Lower lobe of right lung (tissue), 2 donors: ENCODE measurements around the gene SLC30A9. TPM values are rescaled to one million over a fixed set of nuclear protein-coding genes. Genes with fewer than 3 reads are reported as not detected.

Experiments used
- ATAC-seq, 2 donors: fragments of 200-7000 bp; cut with Tn5 transposase; one replicate each; pipeline ENCODE4 v1.9.1; 2020 to 2022; ENCODE audit warnings: mild to moderate bottlenecking in 2 of 2, moderate library complexity in 2 of 2
- DNase-seq: peaks from one replicate; pipeline ENCODE4 v3.0.0-alpha.2; 2020
- H3K27ac ChIP-seq: fragments of 200-600 bp; one replicate; pipeline ENCODE4 v1.8.0; 2022
- H3K27me3 ChIP-seq: fragments of 200-600 bp; one replicate; pipeline ENCODE4 v1.8.0; 2022; ENCODE audit warnings: low read depth
- H3K36me3 ChIP-seq: fragments of 200-600 bp; one replicate; pipeline ENCODE4 v1.8.0; 2022; ENCODE audit warnings: mild to moderate bottlenecking
- H3K4me1 ChIP-seq: fragments of 200-600 bp; one replicate; pipeline ENCODE4 v1.8.0; 2022
- H3K4me3 ChIP-seq: fragments of 200-600 bp; one replicate; pipeline ENCODE4 v1.8.0; 2022; ENCODE audit warnings: mild to moderate bottlenecking
- H3K9me3 ChIP-seq: fragments of 200-600 bp; one replicate; pipeline ENCODE4 v1.8.0; 2022
- intact Hi-C: fragments of 100-400 bp; cut with DNase I; formaldehyde crosslinking; loops from one replicate; pipeline ENCODE4 v1.11.0; 2022
- total RNA-seq: library from RNA; stranded (reverse); fragmentation: NEBNext Ultra II Directional; extraction: Animal tissue kit (Norgen Biotek cat#: 25700); gene quantifications from one replicate; pipeline ENCODE4 v1.2.1, GENCODE V29; 2021
- TF ChIP-seq, protein P1 (sequence below): fragments of 200-600 bp; IDR thresholded peaks from one replicate; pipeline ENCODE4 v1.8.0; 2022; ENCODE audit warnings: antibody characterized with exemption, mild to moderate bottlenecking
- donor health status: DM: no; HTN: yes; CAD: no; lungs with severe emphysema.

Gene SLC30A9
- total RNA-seq, 1 donor from 2014 or later = 37.7 TPM

- Histone ChIP-seq H3K27ac (no peak overlapping the region), H3K4me1 (peaks cover 4% of the 10 kb centered on the region), H3K9me3 (no peaks in the 10 kb centered on the region), H3K27me3 (no peaks in the 10 kb centered on the region), H3K4me3 (no peak overlapping the region), H3K36me3 (peaks cover 10% of the 10 kb centered on the region)
- DNase-seq (no peak), ATAC-seq (no peak)
- TF ChIP-seq, protein P1, sequence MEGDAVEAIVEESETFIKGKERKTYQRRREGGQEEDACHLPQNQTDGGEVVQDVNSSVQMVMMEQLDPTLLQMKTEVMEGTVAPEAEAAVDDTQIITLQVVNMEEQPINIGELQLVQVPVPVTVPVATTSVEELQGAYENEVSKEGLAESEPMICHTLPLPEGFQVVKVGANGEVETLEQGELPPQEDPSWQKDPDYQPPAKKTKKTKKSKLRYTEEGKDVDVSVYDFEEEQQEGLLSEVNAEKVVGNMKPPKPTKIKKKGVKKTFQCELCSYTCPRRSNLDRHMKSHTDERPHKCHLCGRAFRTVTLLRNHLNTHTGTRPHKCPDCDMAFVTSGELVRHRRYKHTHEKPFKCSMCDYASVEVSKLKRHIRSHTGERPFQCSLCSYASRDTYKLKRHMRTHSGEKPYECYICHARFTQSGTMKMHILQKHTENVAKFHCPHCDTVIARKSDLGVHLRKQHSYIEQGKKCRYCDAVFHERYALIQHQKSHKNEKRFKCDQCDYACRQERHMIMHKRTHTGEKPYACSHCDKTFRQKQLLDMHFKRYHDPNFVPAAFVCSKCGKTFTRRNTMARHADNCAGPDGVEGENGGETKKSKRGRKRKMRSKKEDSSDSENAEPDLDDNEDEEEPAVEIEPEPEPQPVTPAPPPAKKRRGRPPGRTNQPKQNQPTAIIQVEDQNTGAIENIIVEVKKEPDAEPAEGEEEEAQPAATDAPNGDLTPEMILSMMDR = no peak
- intact Hi-C loops = no loop called here
These were observed 9.0 kb downstream of the SLC30A9 start for GRCh38 chr4:41999321-41999720.

DNA sequence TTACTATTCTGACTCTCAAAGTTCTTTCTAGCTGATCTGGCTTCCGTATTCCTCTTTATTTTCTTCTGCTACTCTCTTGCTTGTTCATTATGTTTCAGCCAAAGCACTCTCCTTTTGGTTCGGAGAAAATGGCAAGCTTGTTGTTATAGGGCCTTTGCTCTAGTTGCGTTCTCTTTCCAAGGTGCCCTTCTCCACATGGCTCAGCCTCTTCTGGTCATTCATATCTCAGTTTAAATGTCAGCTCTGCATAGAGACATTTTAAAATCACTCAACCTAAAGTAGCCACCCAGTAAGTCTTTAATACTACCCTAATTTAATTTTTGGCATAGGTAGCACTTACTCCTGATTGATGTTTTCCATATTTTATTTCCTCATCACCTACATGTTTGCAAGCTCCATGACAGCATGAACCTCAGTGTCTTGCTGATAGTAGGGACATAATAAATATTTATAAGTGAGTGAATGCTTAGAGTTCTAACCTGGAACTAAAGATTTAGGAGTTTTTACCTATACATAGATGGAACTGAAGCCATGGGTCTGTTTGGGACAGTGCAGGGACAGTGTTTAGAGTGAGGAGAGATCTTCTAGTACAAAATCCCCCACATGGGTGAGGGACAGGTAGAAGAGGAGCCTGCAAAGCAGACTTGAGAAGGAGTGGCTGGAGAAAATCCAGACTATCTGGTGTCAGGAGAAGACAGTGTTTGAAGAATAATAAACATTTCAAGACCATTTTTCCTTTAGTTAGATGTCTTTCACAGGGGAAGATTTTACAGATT is 17.9 kb downstream of the SLC30A9 start:
- intact Hi-C loops = no loop called here
- no peak overlapping the region for H3K27ac ChIP-seq
- DNase-seq = no peak

GRCh38 chr4:42015438-42015837 is 25.1 kb downstream of the SLC30A9 start:
- DNase-seq (no peak), ATAC-seq (no peak)
- intact Hi-C loops = no loop called here
- no peak overlapping the region for H3K27ac ChIP-seq
- no peak overlapping the region for H3K4me3 ChIP-seq
- no peaks in the 10 kb centered on the region for H3K9me3 ChIP-seq
- no peaks in the 10 kb centered on the region for H3K27me3 ChIP-seq
- H3K4me1 ChIP-seq = no peaks in the 10 kb centered on the region
- TF ChIP-seq, protein P1 = no peak
- H3K36me3 ChIP-seq = peaks cover 12% of the 10 kb centered on the region

More for the DNA sequence above, 17.9 kb downstream of the SLC30A9 start:
- Histone ChIP-seq H3K36me3 (peaks cover 35% of the 10 kb centered on the region), H3K27me3 (no peaks in the 10 kb centered on the region), H3K4me3 (no peak overlapping the region), H3K4me1 (no peaks in the 10 kb centered on the region), H3K9me3 (no peaks in the 10 kb centered on the region)
- TF ChIP-seq, protein P1 = no peak
- ATAC-seq = no peak

DNA sequence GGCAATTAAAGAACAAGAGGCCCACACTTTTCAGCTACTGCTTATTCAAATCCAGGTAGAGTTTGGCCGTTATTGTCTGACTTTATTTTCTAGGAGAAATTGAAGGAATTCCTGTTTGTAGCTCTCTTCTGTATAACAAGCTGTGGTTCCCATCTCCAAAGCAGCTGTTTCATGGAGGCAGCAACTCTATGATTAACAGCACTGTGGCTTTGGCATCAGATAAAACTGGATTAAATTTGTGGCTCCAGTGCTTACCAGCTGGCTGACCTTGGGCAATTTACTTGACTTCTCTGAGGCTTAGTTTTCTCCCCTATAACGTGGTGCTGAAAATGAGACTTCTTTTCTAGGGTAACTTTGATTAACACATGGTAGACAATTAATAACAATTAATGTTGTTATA is 28.1 kb downstream of the SLC30A9 start:
- H3K27me3 ChIP-seq = no peaks in the 10 kb centered on the region
- peaks cover 34% of the 10 kb centered on the region for H3K36me3 ChIP-seq
- ATAC-seq (no peak), DNase-seq (no peak)
- TF ChIP-seq, protein P1 = no peak
- H3K9me3 ChIP-seq = no peaks in the 10 kb centered on the region
- H3K4me1 ChIP-seq = no peaks in the 10 kb centered on the region
- H3K27ac ChIP-seq = no peak overlapping the region
- no peak overlapping the region for H3K4me3 ChIP-seq
- intact Hi-C loops = no loop called here

DNA sequence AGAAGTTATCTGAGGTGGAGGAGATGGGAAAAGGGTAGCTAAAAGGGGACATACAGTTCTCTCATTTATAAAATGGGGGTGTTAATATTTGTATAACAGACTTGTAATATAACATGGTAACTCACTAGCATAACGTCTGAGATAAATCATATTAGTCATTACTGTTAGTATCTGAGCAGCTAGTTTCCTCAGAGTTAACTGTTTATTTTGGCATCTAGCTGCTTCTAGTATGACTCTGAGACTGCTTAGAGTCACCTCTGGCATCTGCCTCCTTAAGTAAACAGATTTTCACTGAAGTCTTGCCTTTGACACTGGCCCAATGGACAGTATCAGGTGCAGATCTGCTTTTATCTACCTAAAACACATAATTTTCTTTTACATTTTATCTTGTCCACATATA is 58.1 kb downstream of the SLC30A9 start:
- Histone ChIP-seq H3K27me3 (no peaks in the 10 kb centered on the region), H3K9me3 (no peaks in the 10 kb centered on the region), H3K4me3 (no peak overlapping the region), H3K27ac (no peak overlapping the region), H3K36me3 (peaks cover 28% of the 10 kb centered on the region), H3K4me1 (no peaks in the 10 kb centered on the region)
- ATAC-seq = peak in 1 of 2 donors; percentile 40
- TF ChIP-seq, protein P1 = no peak
- DNase-seq = no peak
- intact Hi-C loops = no loop called here
